Astrocyte (in vitro differentiated cells and primary cell): Measurements from ENCODE around the gene NARS2. TPM values are rescaled to one million over a fixed set of nuclear protein-coding genes. Genes with fewer than 3 reads are reported as not detected.

Experiments
- DNase-seq: peaks from one replicate; pipeline ENCODE4 v3.0.0-alpha.2; 2010; ENCODE audit warnings: low read depth
- FAIRE-seq: peaks from 2 replicates; lab custom pipeline; 2011; peaks lifted over from hg19 to GRCh38; lab: Jason Lieb, UNC
- H2AFZ ChIP-seq: 2 replicates; pipeline ENCODE4 v1.6.0; 2012; ENCODE audit warnings: low read depth, low read length, inconsistent platforms
- H3K27ac ChIP-seq: 2 replicates; pipeline ENCODE4 v1.5.1; 2011; ENCODE audit warnings: low read depth, low read length, inconsistent platforms
- H3K27me3 ChIP-seq: 2 replicates; pipeline ENCODE4 v1.6.0; 2011; ENCODE audit warnings: low read length, inconsistent platforms; ENCODE audit not compliant: insufficient read depth
- H3K36me3 ChIP-seq: 2 replicates; pipeline ENCODE4 v1.5.1; 2011; ENCODE audit warnings: low read length, inconsistent platforms; ENCODE audit not compliant: insufficient read depth
- H3K4me1 ChIP-seq: 2 replicates; pipeline ENCODE4 v1.5.1; 2011; ENCODE audit warnings: low read length, inconsistent platforms; ENCODE audit not compliant: insufficient read depth
- H3K4me2 ChIP-seq: 2 replicates; pipeline ENCODE4 v1.6.0; 2012; ENCODE audit warnings: low read length, inconsistent platforms
- H3K4me3 ChIP-seq: 2 replicates; pipeline ENCODE4 v1.5.1; 2011; ENCODE audit warnings: low read depth, mild to moderate bottlenecking, low read length, inconsistent platforms; ENCODE audit not compliant: insufficient read depth
- H3K79me2 ChIP-seq: 2 replicates; pipeline ENCODE4 v1.6.0; 2012; ENCODE audit warnings: mild to moderate bottlenecking, low read length, inconsistent platforms; ENCODE audit not compliant: insufficient read depth
- H3K9ac ChIP-seq: 2 replicates; pipeline ENCODE4 v1.6.0; 2012; ENCODE audit warnings: mild to moderate bottlenecking, low read length, inconsistent platforms
- H3K9me3 ChIP-seq: 2 replicates; pipeline ENCODE4 v1.5.1; 2012; ENCODE audit warnings: low read depth, mild to moderate bottlenecking, low read length, inconsistent platforms; ENCODE audit not compliant: insufficient read depth
- H4K20me1 ChIP-seq: 2 replicates; pipeline ENCODE4 v1.6.0; 2012; ENCODE audit warnings: low read length, inconsistent platforms; ENCODE audit not compliant: insufficient read depth
- H3K27ac Mint-ChIP-seq: one replicate; pipeline ENCODE4 v1.8.0; 2021; ENCODE audit warnings: mild to moderate bottlenecking, mixed read lengths; ENCODE audit not compliant: unreplicated experiment
- H3K27me3 Mint-ChIP-seq: one replicate; pipeline ENCODE4 v1.8.0; 2021; ENCODE audit warnings: low read depth, mixed read lengths; ENCODE audit not compliant: unreplicated experiment
- H3K36me3 Mint-ChIP-seq: one replicate; pipeline ENCODE4 v1.8.0; 2021; ENCODE audit warnings: low read depth, mixed read lengths; ENCODE audit not compliant: unreplicated experiment
- H3K4me1 Mint-ChIP-seq: one replicate; pipeline ENCODE4 v1.8.0; 2021; ENCODE audit warnings: low read depth, mixed read lengths; ENCODE audit not compliant: unreplicated experiment
- H3K4me3 Mint-ChIP-seq: one replicate; pipeline ENCODE4 v1.8.0; 2021; ENCODE audit warnings: mild to moderate bottlenecking, moderate library complexity, mixed read lengths; ENCODE audit not compliant: unreplicated experiment
- H3K9me3 Mint-ChIP-seq: one replicate; pipeline ENCODE4 v1.8.0; 2021; ENCODE audit warnings: mild to moderate bottlenecking, mixed read lengths; ENCODE audit not compliant: unreplicated experiment
- CTCF ChIP-seq: IDR thresholded peaks from 2 replicates; pipeline ENCODE4 v1.5.1; 2011; ENCODE audit warnings: low read depth, mild to moderate bottlenecking, inconsistent platforms, low read length, moderate library complexity; ENCODE audit not compliant: insufficient read depth
- EZH2 ChIP-seq: IDR thresholded peaks from 2 replicates; pipeline ENCODE4 v1.6.1; 2012; ENCODE audit warnings: mild to moderate bottlenecking, low read length, inconsistent platforms; ENCODE audit not compliant: insufficient read depth
- total RNA-seq: library from RNA; stranded (reverse); gene quantifications from 2 replicates; pipeline ENCODE4 v1.2.1, GENCODE V29; 2021

Gene NARS2
- total RNA-seq, 1 donor from 2014 or later: 10.1 TPM

- Mint-ChIP-seq H3K27me3 (no peaks in the 10 kb centered on the region), H3K36me3 (no peaks in the 10 kb centered on the region), H3K27ac (no peak overlapping the region), H3K4me1 (no peaks in the 10 kb centered on the region), H3K9me3 (no peaks in the 10 kb centered on the region), H3K4me3 (no peak overlapping the region)
- H4K20me1 ChIP-seq: no peaks in the 10 kb centered on the region
- TF ChIP-seq CTCF (no peak), EZH2 (no peak)
- H3K36me3 ChIP-seq: no peaks in the 10 kb centered on the region
- no peak overlapping the region for H3K9ac ChIP-seq
- no peak for FAIRE-seq
- H3K79me2 ChIP-seq: no peaks in the 10 kb centered on the region
- H3K27me3 ChIP-seq: no peaks in the 10 kb centered on the region
- H2AFZ ChIP-seq: no peak overlapping the region
- no peak overlapping the region for H3K4me3 ChIP-seq
- H3K9me3 ChIP-seq: no peaks in the 10 kb centered on the region
- no peaks in the 10 kb centered on the region for H3K4me1 ChIP-seq
- H3K27ac ChIP-seq: no peak overlapping the region
- no peak overlapping the region for H3K4me2 ChIP-seq
- no peak for DNase-seq
These were observed 39.6 kb downstream of the NARS2 start for GRCh38 chr11:78535027-78535426.

- Histone ChIP-seq H3K9ac (no peak overlapping the region), H3K4me3 (no peak overlapping the region), H3K36me3 (no peaks in the 10 kb centered on the region), H4K20me1 (no peaks in the 10 kb centered on the region), H3K79me2 (no peaks in the 10 kb centered on the region), H3K4me2 (no peak overlapping the region), H3K27ac (no peak overlapping the region), H3K27me3 (no peaks in the 10 kb centered on the region), H3K9me3 (no peaks in the 10 kb centered on the region), H2AFZ (no peak overlapping the region), H3K4me1 (no peaks in the 10 kb centered on the region)
- Mint-ChIP-seq H3K4me3 (no peak overlapping the region), H3K27ac (no peak overlapping the region), H3K4me1 (no peaks in the 10 kb centered on the region), H3K27me3 (no peaks in the 10 kb centered on the region), H3K9me3 (no peaks in the 10 kb centered on the region), H3K36me3 (no peaks in the 10 kb centered on the region)
- TF ChIP-seq CTCF (no peak), EZH2 (no peak)
- DNase-seq (no peak), FAIRE-seq (no peak)
These were observed 41.3 kb downstream of the NARS2 start for GRCh38 chr11:78533399-78533798.

GRCh38 chr11:78532991-78533390 is 41.7 kb downstream of the NARS2 start:
- H3K4me3 ChIP-seq: no peak overlapping the region
- no peaks in the 10 kb centered on the region for H3K36me3 ChIP-seq
- no peaks in the 10 kb centered on the region for H3K9me3 ChIP-seq
- no peaks in the 10 kb centered on the region for H3K4me1 Mint-ChIP-seq
- H4K20me1 ChIP-seq: no peaks in the 10 kb centered on the region
- FAIRE-seq (no peak), DNase-seq (no peak)
- no peak overlapping the region for H3K27ac Mint-ChIP-seq
- H2AFZ ChIP-seq: no peak overlapping the region
- no peaks in the 10 kb centered on the region for H3K4me1 ChIP-seq
- H3K27ac ChIP-seq: no peak overlapping the region
- no peak overlapping the region for H3K4me3 Mint-ChIP-seq
- H3K79me2 ChIP-seq: no peaks in the 10 kb centered on the region
- H3K9ac ChIP-seq: no peak overlapping the region
- H3K27me3 Mint-ChIP-seq: no peaks in the 10 kb centered on the region
- no peaks in the 10 kb centered on the region for H3K9me3 Mint-ChIP-seq
- no peaks in the 10 kb centered on the region for H3K36me3 Mint-ChIP-seq
- TF ChIP-seq EZH2 (no peak), CTCF (no peak)
- H3K27me3 ChIP-seq: no peaks in the 10 kb centered on the region
- no peak overlapping the region for H3K4me2 ChIP-seq
